CD14-positive monocyte (primary cell): ENCODE data around the gene CASK. TPM values are rescaled to one million over a fixed set of nuclear protein-coding genes. Genes with fewer than 3 reads are reported as not detected.
A peak's percentile ranks its signal among the peaks of the same experiment; 100 is the strongest.

ENCODE experiments used
- DNase-seq, 3 donors: peaks; one replicate each; pipeline ENCODE4 v3.0.0-alpha.2; 2011 to 2022
- H2AFZ ChIP-seq: 2 replicates; pipeline ENCODE4 v1.6.0; 2012; ENCODE audit warnings: mild to moderate bottlenecking, low read depth, low read length, inconsistent platforms; ENCODE audit not compliant: insufficient read depth, poor library complexity, severe bottlenecking
- H3K27ac ChIP-seq, 2 donors: 1 replicate in 1 of 2; 2 replicates in 1 of 2; pipeline ENCODE4 v1.5.1; 2012 to 2013; ENCODE audit warnings: low read length in 2 of 2, control low read depth in 1 of 2, inconsistent platforms in 1 of 2, low read depth in 1 of 2, mild to moderate bottlenecking in 1 of 2
- H3K27me3 ChIP-seq, 2 donors: one replicate each; pipeline versions ENCODE4 v1.6.0 to v1.6.1; 2011 to 2013; ENCODE audit warnings: low read length in 2 of 2; ENCODE audit not compliant: control insufficient read depth in 2 of 2, insufficient read depth in 2 of 2
- H3K36me3 ChIP-seq, 2 donors: replicated peaks in 1 of 2; 1 replicate in 1 of 2; 2 replicates in 1 of 2; pipeline versions ENCODE4 v1.5.1 to v1.6.1; 2012 to 2013; ENCODE audit warnings: low read length in 2 of 2, control low read depth in 1 of 2, inconsistent platforms in 1 of 2, mild to moderate bottlenecking in 1 of 2; ENCODE audit not compliant: insufficient read depth in 2 of 2, control insufficient read depth in 1 of 2
- H3K4me1 ChIP-seq, 2 donors: 1 replicate in 1 of 2; 2 replicates in 1 of 2; pipeline versions ENCODE4 v1.5.1 to v1.6.1; 2012 to 2013; ENCODE audit warnings: low read length in 2 of 2, control low read depth in 1 of 2, inconsistent platforms in 1 of 2, mild to moderate bottlenecking in 1 of 2, moderate library complexity in 1 of 2; ENCODE audit not compliant: insufficient read depth in 2 of 2, control insufficient read depth in 1 of 2
- H3K4me2 ChIP-seq: replicated peaks from 2 replicates; pipeline ENCODE3; 2012; ENCODE audit warnings: low read length, moderate library complexity, mild to moderate bottlenecking; ENCODE audit not compliant: poor library complexity, severe bottlenecking; ENCODE audit errors: extremely low read depth
- H3K4me3 ChIP-seq, 3 experiments: fragments of 200-600 bp in 1 of 3; sonication (generic) in 1 of 3; replicated peaks in 1 of 3; 1 replicate in 2 of 3; 2 replicates in 1 of 3; pipeline ENCODE4 v1.5.1; 2011 to 2013; ENCODE audit warnings: low read length in 3 of 3, mild to moderate bottlenecking in 3 of 3, control low read depth in 2 of 3, low read depth in 2 of 3, inconsistent platforms in 1 of 3, moderate library complexity in 1 of 3
- H3K79me2 ChIP-seq: 2 replicates; pipeline ENCODE4 v1.6.0; 2012; ENCODE audit warnings: mild to moderate bottlenecking, control low read depth, inconsistent platforms, low read length, moderate library complexity; ENCODE audit not compliant: insufficient read depth
- H3K9ac ChIP-seq: 2 replicates; pipeline ENCODE4 v1.6.0; 2017; ENCODE audit warnings: low read length, mild to moderate bottlenecking; ENCODE audit not compliant: insufficient read depth, poor library complexity, severe bottlenecking
- H3K9me3 ChIP-seq, 2 donors: replicated peaks in 1 of 2; 1 replicate in 1 of 2; 2 replicates in 1 of 2; pipeline versions ENCODE4 v1.5.1 to v1.6.1; 2012 to 2013; ENCODE audit warnings: low read length in 2 of 2, control low read depth in 1 of 2; ENCODE audit not compliant: control insufficient read depth in 1 of 2, insufficient read depth in 1 of 2
- H4K20me1 ChIP-seq: 2 replicates; pipeline ENCODE4 v1.6.0; 2012; ENCODE audit warnings: mild to moderate bottlenecking, low read length, control low read depth, moderate library complexity; ENCODE audit not compliant: insufficient read depth
- H3K27ac Mint-ChIP-seq, 7 donors: one replicate each; pipeline ENCODE4 v1.8.0; 2020; ENCODE audit warnings: mild to moderate bottlenecking in 7 of 7, mixed read lengths in 7 of 7, moderate library complexity in 6 of 7, inconsistent platforms in 2 of 7
- H3K27me3 Mint-ChIP-seq, 3 donors: one replicate each; pipeline ENCODE4 v1.8.0; 2021 to 2022; ENCODE audit warnings: low read depth in 3 of 3, mild to moderate bottlenecking in 3 of 3, mixed read lengths in 3 of 3, moderate library complexity in 3 of 3, inconsistent platforms in 1 of 3
- H3K36me3 Mint-ChIP-seq, 2 donors: one replicate each; pipeline ENCODE4 v1.8.0; 2020; ENCODE audit warnings: mixed read lengths in 2 of 2, inconsistent platforms in 1 of 2, mild to moderate bottlenecking in 1 of 2
- H3K4me1 Mint-ChIP-seq: one replicate; pipeline ENCODE4 v1.8.0; 2020; ENCODE audit warnings: mild to moderate bottlenecking, mixed read lengths
- H3K4me3 Mint-ChIP-seq, 2 donors: one replicate each; pipeline ENCODE4 v1.8.0; 2020; ENCODE audit warnings: mild to moderate bottlenecking in 2 of 2, mixed read lengths in 2 of 2, moderate library complexity in 1 of 2
- H3K9me3 Mint-ChIP-seq, 7 donors: one replicate each; pipeline ENCODE4 v1.8.0; 2020 to 2022; ENCODE audit warnings: mixed read lengths in 7 of 7, mild to moderate bottlenecking in 6 of 7, moderate library complexity in 6 of 7, inconsistent platforms in 2 of 7
- WGBS: methylation state at CpG from one replicate; pipeline ENCODE4 v1.1.5; 2013; ENCODE audit warnings: missing lambda C conversion rate; ENCODE audit not compliant: insufficient coverage; 5-methylcytosine and 5-hydroxymethylcytosine counted together
- intact Hi-C, 2 donors: fragments of 100-400 bp; cut with micrococcal nuclease; formaldehyde crosslinking; loops; one replicate each; pipeline versions ENCODE4 v1.15.0 to v1.15.1; 2023
- polyA plus RNA-seq, 3 donors: library from polyadenylated mRNA; depleted of rRNA in 1 of 3; unstranded in 2 of 3; stranded (reverse) in 1 of 3; fragments of 300-500 nt in 2 of 3; fragments of >200 nt in 1 of 3; fragmentation: Illumina TruSeq in 2 of 3; gene quantifications; 1 replicate in 2 of 3; 2 replicates in 1 of 3; pipeline ENCODE4 v1.2.3, GENCODE V29; 2012 to 2021
- TF ChIP-seq, protein P1 (sequence below): fragments of 200-600 bp; IDR thresholded peaks from one replicate; pipeline ENCODE4 v1.8.0; 2022; ENCODE audit warnings: antibody characterized with exemption, mild to moderate bottlenecking

CASK gene
- polyA plus RNA-seq, 3 donors, result 0.48 to 7.4 (median 2.5) TPM

DNA sequence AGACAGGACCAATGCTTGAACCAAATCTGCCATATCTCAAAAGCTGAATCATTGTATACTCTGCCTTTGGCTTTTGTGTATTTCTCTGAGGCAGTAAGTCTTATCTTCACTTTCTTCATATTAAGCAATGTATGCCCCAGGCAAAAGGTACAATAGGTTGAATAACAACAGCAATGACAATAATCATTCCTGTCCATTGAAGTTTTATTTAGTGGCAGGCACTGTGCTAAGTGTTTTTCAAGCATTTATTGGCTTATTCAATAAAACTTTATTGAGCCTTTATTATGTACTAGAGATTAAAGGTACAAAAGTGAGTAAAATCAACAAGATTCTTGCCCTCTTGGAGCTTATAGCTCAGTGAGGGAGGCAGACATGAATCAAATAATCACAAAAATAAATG, 8.2 kb upstream of the CASK start:
- peaks cover 0 to 2% (median 0%) of the 10 kb centered on the region in 7 donors for H3K9me3 Mint-ChIP-seq
- no peak overlapping the region for H3K4me3 ChIP-seq
- H3K9me3 ChIP-seq, result no peaks in the 10 kb centered on the region
- TF ChIP-seq, protein P1, sequence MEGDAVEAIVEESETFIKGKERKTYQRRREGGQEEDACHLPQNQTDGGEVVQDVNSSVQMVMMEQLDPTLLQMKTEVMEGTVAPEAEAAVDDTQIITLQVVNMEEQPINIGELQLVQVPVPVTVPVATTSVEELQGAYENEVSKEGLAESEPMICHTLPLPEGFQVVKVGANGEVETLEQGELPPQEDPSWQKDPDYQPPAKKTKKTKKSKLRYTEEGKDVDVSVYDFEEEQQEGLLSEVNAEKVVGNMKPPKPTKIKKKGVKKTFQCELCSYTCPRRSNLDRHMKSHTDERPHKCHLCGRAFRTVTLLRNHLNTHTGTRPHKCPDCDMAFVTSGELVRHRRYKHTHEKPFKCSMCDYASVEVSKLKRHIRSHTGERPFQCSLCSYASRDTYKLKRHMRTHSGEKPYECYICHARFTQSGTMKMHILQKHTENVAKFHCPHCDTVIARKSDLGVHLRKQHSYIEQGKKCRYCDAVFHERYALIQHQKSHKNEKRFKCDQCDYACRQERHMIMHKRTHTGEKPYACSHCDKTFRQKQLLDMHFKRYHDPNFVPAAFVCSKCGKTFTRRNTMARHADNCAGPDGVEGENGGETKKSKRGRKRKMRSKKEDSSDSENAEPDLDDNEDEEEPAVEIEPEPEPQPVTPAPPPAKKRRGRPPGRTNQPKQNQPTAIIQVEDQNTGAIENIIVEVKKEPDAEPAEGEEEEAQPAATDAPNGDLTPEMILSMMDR, result no peak
- H3K4me3 Mint-ChIP-seq, result no peak overlapping the region
- H3K27ac ChIP-seq, result no peak overlapping the region
- no peak overlapping the region for H3K9ac ChIP-seq
- no peaks in the 10 kb centered on the region for H4K20me1 ChIP-seq
- peaks cover 0 to 5% of the 10 kb centered on the region in 2 donors for H3K27me3 ChIP-seq
- no peaks in the 10 kb centered on the region for H3K4me1 ChIP-seq
- DNase-seq, result no peak
- H3K27ac Mint-ChIP-seq, result no peak overlapping the region
- H3K36me3 Mint-ChIP-seq, result no peaks in the 10 kb centered on the region
- intact Hi-C loops, result no loop called here
- peaks cover 0 to 4% (median 3%) of the 10 kb centered on the region in 3 donors for H3K27me3 Mint-ChIP-seq
- H2AFZ ChIP-seq, result no peak overlapping the region
- no peaks in the 10 kb centered on the region for H3K79me2 ChIP-seq
- H3K4me1 Mint-ChIP-seq, result no peaks in the 10 kb centered on the region
- H3K36me3 ChIP-seq, result no peaks in the 10 kb centered on the region
- H3K4me2 ChIP-seq, result no peak overlapping the region

DNA sequence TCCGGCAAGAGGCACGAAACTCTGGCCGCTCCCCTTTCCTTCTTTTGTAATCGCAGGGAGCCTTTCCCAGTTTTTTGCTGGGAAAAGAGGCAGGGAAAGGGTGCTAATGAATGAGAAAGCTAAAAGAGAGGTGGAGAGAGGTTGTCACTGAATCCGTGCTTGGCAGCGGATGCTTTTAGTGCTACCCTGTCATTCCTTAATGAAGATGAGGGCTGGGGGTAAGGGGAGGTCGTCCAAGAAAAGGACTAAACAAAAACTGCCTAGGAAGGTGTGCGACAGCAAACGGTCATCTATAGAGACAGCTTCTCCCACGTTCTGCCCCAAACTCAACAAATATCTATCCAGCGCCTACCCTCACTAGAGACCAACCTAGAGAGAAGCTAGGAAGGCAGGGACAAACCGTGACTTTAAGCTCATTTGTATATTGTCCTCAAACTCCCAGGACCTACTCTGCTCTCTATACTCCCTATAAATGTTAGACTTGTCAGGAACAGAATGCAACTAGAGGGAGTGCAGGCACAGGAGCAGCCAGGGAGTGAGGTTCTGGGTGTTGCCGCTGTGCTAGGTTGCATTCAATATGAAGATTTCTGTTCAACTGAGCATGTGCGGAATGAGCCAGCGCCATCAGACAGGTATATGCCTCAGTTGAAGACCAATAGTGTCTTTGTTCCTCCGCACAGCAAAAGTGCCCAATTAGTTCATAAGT, 777 bp upstream of the CASK start:
- peak in 1 of 3 donors; percentile 3 for DNase-seq
- Histone ChIP-seq H3K27me3 (peaks cover 2 to 14% of the 10 kb centered on the region in 2 donors), H3K79me2 (peaks cover 17% of the 10 kb centered on the region), H3K4me1 (peaks cover 8 to 19% of the 10 kb centered on the region in 2 donors), H3K36me3 (no peaks in the 10 kb centered on the region), H3K9ac (peak overlapping the region; percentile 53), H3K27ac (peak overlapping the region in 1 of 2 donors; percentile 58), H2AFZ (peak overlapping the region; percentile 94), H3K9me3 (no peaks in the 10 kb centered on the region), H4K20me1 (no peaks in the 10 kb centered on the region), H3K4me3 (peak overlapping the region; percentile 67 to 94 (median 84)), H3K4me2 (peak overlapping the region; percentile 84)
- H3K9me3 Mint-ChIP-seq, result peaks cover 0 to 9% (median 0%) of the 10 kb centered on the region in 7 donors
- peaks cover 6 to 10% (median 8%) of the 10 kb centered on the region in 3 donors for H3K27me3 Mint-ChIP-seq
- WGBS, result no CpG with 5 or more reads among the region's 16 CpGs
- H3K4me3 Mint-ChIP-seq, result peak overlapping the region; percentile 84 to 88
- H3K4me1 Mint-ChIP-seq, result peaks cover 18% of the 10 kb centered on the region
- H3K36me3 Mint-ChIP-seq, result peaks cover 0 to 1% of the 10 kb centered on the region in 2 donors
- TF ChIP-seq, protein P1, result no peak
- intact Hi-C loops, result no loop called here
- peak overlapping the region; percentile 5 to 84 (median 54) for H3K27ac Mint-ChIP-seq
